GM19463 (cell line): Measurements from ENCODE around the gene CCNH.

ENCODE experiments used
- ATAC-seq: cut with Tn5 transposase; IDR thresholded peaks from one replicate; pipeline ENCODE4 v1.9.1; 2021; ENCODE audit warnings: mild to moderate bottlenecking, moderate library complexity; ENCODE audit not compliant: unreplicated experiment

Gene CCNH

GRCh38 chr5:87361536-87362213, 51.1 kb downstream of the CCNH start:
- no peak for ATAC-seq

GRCh38 chr5:87361031-87361445, 51.7 kb downstream of the CCNH start:
- no peak for ATAC-seq

DNA sequence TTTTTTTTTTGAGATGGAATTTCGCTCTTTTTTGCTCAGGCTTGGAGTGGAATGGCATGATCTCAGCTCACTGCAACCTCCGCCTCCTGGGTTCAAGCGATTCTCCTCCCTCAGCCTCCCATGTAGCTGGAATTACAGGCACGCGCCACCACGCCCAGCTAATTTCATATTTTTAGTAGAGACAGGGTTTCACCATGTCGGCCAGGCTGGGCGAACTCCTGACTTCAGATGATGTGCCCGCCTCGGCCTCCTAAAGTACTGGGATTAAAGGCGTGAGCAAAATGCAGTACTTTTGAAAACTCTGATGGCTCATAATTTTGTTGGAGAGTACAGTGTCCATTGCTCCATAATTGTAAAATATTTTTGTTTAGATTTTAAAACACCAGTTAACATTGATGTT, 52.6 kb downstream of the CCNH start:
- ATAC-seq, result no peak

DNA sequence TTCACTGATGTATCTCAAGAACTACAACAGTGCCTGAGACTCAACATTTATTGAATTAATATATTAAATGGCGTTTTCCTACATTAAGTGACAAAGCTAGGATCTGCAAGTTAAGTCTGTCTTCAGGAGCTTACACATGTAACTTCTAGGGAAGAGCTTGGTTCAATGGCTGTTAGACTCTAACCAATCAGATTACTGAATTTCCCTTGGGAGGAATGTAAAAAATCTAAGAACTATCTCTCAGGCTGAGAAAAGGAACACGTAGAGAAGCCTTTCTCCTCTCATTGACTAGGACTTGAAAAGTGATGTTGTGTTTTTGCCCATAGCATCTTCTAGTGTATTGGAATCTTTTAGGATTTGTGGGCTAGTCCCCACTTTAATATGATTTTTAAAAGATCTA, 53.6 kb downstream of the CCNH start:
- no peak for ATAC-seq

- ATAC-seq, result peak; percentile 96
These were observed 58.2 kb downstream of the CCNH start for GRCh38 chr5:87354496-87354895.

DNA sequence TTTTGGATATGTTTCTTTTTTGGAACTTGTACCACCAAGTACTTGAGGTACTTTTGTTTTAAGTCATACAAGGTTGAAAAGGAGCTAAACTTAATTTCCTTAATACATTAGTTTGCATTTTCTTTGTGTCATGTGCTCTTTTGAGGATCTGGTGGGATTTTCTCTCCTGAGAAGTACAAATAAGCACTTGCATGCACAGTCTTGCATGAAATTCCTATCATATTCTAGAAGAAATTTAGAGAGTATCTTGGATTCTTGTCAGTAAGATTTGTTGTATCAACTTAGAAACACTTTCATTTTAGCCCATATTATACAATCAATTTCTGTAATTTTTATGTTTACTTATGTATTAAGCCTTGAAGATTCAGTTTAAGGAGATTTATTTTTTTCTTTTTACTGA, 64.9 kb downstream of the CCNH start:
- ATAC-seq, result no peak

DNA sequence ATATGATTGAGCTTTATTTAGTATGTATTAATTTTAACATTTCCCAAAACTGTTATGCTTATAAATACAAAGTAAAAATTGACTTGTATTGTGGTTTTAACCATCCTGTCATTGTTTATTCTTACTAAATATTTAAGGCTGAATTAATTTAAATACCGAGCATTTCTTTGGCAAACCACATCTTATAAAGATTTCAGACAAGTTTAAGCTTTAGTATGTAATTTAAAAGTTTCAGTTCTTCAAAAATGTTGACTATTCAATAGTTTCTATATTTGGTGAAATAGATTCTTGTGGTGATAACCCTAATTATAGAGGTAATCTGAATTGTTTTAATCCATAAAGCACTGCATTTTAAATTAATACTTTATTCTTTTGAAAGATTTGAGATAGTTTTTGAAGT, 65.5 kb downstream of the CCNH start:
- no peak for ATAC-seq
